ENCODE measurements around the gene MTX1. TPM values are rescaled to one million over a fixed set of nuclear protein-coding genes. Genes with fewer than 3 reads are reported as not detected.
"Not testable (repeated sequence)": the region's sequence is repeated elsewhere in the genome, so short reads cannot be mapped to it uniquely, and the experiment has no call there.

Gene MTX1
- total RNA-seq, 2 donors from 2014 or later: 19.7 to 25.5 TPM

DNA sequence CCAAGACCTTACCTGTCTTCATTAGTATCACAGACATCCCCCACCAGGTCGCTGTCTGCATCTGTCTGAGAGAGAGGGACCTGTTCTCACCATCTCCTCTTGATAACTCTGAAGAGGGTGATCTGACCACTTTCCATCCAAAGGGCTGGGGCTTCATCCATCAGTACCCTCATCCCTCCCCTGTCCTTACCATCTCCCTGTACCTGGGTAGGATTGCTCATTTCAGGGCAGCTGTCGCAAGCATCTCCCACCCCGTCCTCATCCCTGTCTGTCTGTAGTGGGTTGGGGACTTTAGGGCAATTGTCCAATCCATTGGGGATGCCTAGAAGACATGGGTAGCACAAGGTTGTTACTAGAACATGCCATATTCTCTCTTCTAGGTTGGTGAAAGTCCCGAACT lies 8.7 kb upstream of the MTX1 start:
- intact Hi-C loops (cut with DNase I): no loop called here
- ATAC-seq (no peak), DNase-seq (no peak)

DNA sequence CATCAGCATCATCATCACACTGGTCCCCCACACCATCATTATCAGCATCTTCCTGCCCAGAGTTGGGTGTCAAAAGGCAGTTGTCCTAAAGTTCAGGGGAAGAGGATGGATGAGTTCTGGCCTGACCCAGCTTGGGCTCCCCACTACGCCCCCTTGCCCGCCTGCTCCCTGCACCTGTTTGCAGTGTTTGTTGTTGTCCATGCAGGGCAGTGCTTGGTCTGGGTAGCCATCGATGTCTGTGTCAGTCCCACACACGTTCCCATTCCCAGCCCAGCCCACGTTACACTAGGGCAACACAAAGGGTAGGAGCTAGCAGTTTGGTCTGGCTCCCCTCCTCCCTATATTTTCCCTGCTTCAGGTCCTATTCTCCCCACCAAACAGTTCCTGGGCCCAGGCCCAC lies 7.6 kb upstream of the MTX1 start:
- DNase-seq: no peak
- intact Hi-C loops (cut with DNase I): no loop called here

GRCh38 chr1:155202198-155202597 lies 6.3 kb upstream of the MTX1 start:
- intact Hi-C loops (cut with DNase I): no loop called here
- ATAC-seq: no peak
- no peak for DNase-seq

More for the DNA sequence above, 7.6 kb upstream of the MTX1 start:
- ATAC-seq: no peak

- DNase-seq (no peak), ATAC-seq (no peak)
- intact Hi-C loops (cut with DNase I): no loop called here
These were observed 5.6 kb upstream of the MTX1 start for GRCh38 chr1:155202731-155203515.

GRCh38 chr1:155205035-155205434 lies 3.5 kb upstream of the MTX1 start:
- DNase-seq: no peak
- no peak for ATAC-seq
- intact Hi-C loops (cut with DNase I): no loop called here

DNA sequence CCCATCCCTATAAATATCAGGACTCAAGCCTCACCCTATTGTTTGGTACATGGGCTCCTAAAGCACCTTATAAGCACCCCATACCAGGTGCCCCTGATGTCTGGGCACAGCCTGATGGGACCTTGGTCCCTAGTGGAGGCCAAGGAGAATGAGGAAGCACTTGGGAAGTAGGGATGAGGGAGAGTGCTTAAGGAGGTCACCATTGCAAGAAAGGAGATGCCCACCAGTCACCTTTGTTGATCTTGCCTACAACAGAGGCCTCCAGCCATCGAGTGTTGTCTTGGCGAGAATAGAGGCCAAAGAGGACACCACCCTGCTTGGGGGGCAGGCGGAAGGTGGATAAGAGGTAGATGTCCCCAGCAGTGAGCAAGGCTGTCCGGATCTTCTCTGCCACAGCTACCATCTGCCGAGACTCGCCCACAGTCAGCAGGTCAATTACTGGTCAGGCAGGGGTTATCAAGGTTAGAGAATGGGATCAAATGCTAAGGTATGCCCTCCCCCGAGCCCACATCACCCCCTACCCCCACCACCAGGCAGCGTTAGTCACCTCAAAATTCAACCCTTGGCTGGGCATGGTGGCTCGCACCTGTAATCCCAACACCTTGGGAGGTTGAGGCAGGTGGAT lies 2.4 kb upstream of the MTX1 start:
- no peak for DNase-seq
- intact Hi-C loops (cut with DNase I): no loop called here

GRCh38 chr1:155206891-155207805 lies 1.3 kb upstream of the MTX1 start:
- intact Hi-C loops (cut with DNase I): no loop called here
- peak; percentile 87 for DNase-seq
- peak; percentile 15 to 24 for ATAC-seq

More for the DNA sequence above, 2.4 kb upstream of the MTX1 start:
- ATAC-seq: no peak

GRCh38 chr1:155207806-155208540 lies 522 bp upstream of the MTX1 start, which contains the start of gene THBS3:
Gene THBS3, minus strand, starts transcription at chr1:155207897. Its CDS starts 21 bp downstream, at chr1:155207876.
- DNase-seq (peak; percentile 71), ATAC-seq (peak; percentile 10 to 23)
- intact Hi-C loops (cut with DNase I): no loop called here

GRCh38 chr1:155209312-155209721 lies 822 bp downstream of the MTX1 start:
- intact Hi-C loops (cut with DNase I): no loop called here
- ATAC-seq: no peak
- DNase-seq: no peak

GRCh38 chr1:155210314-155211104 lies 2.0 kb downstream of the MTX1 start:
- no peak for ATAC-seq
- intact Hi-C loops (cut with DNase I): no loop called here

GRCh38 chr1:155211381-155212050 lies 3.0 kb downstream of the MTX1 start:
- DNase-seq: peak; percentile 84
- ATAC-seq; intact Hi-C loops (cut with DNase I): not testable (repeated sequence)

More at GRCh38 chr1:155210314-155211104, 2.0 kb downstream of the MTX1 start:
- no peak for DNase-seq

DNA sequence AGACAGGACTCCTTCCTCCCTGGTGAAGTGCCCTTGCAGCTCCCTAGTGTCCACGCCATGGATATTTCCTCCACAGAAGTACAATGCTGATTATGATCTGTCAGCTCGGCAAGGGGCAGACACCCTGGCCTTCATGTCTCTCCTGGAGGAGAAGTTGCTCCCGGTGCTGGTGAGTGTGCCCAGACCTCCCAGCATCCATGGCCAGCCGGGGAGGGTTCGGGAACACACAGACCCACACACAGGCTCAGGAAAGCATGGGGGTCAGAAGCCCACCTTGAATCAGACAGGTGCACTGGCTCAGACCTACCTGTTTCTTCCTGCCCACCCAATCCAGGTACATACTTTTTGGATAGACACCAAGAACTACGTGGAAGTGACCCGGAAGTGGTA lies 3.6 kb downstream of the MTX1 start:
- intact Hi-C loops (cut with DNase I); ATAC-seq; DNase-seq: not testable (repeated sequence)

- DNase-seq; intact Hi-C loops (cut with DNase I); ATAC-seq: not testable (repeated sequence)
These were observed 6.2 kb downstream of the MTX1 start for GRCh38 chr1:155214702-155215101.

GRCh38 chr1:155218854-155219591 lies 10.5 kb downstream of the MTX1 start:
- DNase-seq (no peak), ATAC-seq (peak; percentile 75 to 78)
- intact Hi-C loops (cut with DNase I): no loop called here

DNA sequence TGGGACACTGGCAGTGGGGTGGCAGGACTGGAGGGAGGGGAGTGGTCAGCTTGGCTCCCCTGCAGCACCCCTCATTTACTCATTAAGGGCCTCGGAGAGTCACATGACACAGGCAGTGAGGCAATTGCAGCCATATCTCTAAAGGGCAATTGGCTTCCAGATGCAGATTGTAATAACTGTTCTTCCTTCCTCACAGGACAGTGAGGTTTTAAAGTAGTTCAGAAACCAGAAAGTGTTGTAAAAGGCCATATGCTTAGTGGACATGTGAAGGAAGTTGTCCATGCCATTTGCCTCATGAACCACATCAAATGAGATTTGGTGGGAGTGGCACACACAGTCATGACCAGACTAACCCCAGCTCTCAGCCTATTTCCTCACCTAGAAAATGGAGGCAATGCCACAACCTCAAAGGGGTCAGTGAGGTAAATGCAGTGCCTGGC lies 11.1 kb downstream of the MTX1 start:
- DNase-seq (no peak), ATAC-seq (peak; percentile 45 to 58)
- intact Hi-C loops (cut with DNase I): no loop called here

GRCh38 chr1:155220211-155220965 lies 11.9 kb downstream of the MTX1 start:
- intact Hi-C loops (cut with DNase I); ATAC-seq; DNase-seq: not testable (repeated sequence)

Data from left cardiac atrium (tissue), 4 donors.